ENCODE data around the gene JARID2. TPM values are rescaled to one million over a fixed set of nuclear protein-coding genes. Genes with fewer than 3 reads are reported as not detected.

The JARID2 gene
- total and polyA plus RNA-seq, 2 of the 13 experiments (the other 11 are each of a cell fraction or from before 2014, with no cell fraction given) = 7.5 to 10.3 TPM

DNA sequence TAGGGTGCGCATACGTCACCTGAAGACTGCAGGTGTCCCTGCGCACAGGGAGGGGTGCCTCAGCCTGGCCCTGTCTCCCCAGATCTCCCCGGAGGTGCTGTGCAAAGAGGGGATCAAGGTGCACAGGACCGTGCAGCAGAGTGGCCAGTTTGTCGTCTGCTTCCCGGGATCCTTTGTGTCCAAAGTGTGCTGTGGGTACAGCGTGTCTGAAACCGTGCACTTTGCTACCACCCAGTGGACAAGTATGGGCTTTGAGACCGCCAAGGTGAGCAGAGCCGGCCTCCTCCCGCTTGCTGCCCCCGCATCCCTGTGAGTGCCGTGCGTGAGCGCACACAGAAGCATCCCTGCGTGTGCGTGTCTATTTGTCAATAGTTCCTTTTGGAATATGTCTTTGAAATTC, 266.3 kb downstream of the JARID2 start (continued):
- peak; percentile 100 for TF ChIP-seq ZBTB33 (CRISPR knock-in tag; IDR thresholded peaks at IDR 0.05)
- no peak for TF ChIP-seq ZNF205 (CRISPR knock-in tag; IDR thresholded peaks at IDR 0.05)
- TF ChIP-seq ZMYM4 (CRISPR knock-in tag; IDR thresholded peaks at IDR 0.05) = peak; percentile 48; the same call in 1 of the 2 replicates
- TF ChIP-seq ZNF768 (CRISPR knock-in tag; IDR thresholded peaks at IDR 0.05) = peak; percentile 15; the same call in 1 of the 2 replicates
- TF ChIP-seq STAG1 (CRISPR knock-in tag; IDR thresholded peaks at IDR 0.05) = peak; percentile 74
- TF ChIP-seq ZBTB4 (CRISPR knock-in tag; IDR thresholded peaks at IDR 0.05; ENCODE audit: borderline replicate concordance) = peak; percentile 28; the same call in 1 of the 2 replicates

DNA sequence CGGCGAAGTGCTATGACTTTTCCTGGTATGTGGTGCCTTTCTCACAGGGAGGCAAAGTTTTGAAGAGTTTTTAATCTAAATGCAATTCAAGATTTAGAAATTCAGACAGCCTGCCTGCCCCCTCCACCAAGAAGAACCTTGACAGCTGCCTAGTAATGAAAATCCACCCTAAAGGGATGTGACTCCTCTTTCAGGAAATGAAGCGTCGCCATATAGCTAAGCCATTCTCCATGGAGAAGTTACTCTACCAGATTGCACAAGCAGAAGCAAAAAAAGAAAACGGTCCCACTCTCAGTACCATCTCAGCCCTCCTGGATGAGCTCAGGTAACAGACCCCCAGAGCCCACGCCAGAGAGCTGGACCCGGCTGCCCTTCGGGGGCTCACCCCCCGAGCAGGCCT, 266.9 kb downstream of the JARID2 start:
- no peak overlapping the region for H2AFZ ChIP-seq (ENCODE audit: low read length)
- no peaks in the 10 kb centered on the region for H3K9me3 ChIP-seq (ENCODE audit: low read length)
- ChIA-PET POLR2A (no interaction called here), CTCF (ENCODE audit: low intra/inter-chr PET ratio, low total read pairs) (no interaction called here)
- H3K27me3 ChIP-seq (ENCODE audit: control insufficient read depth in 1 of 2, insufficient read depth in 2 of 2, low read length in 2 of 2) = no peaks in the 10 kb centered on the region
- in situ Hi-C loops (cut with HindIII; ENCODE audit: extremely low pct_ligation_motif_present, low pct_unique_long_range_greater_than_20kb) (no loop called here), intact Hi-C loops (cut with micrococcal nuclease; ENCODE audit: unreplicated experiment) (no loop called here)
- H3K27ac ChIP-seq (ENCODE audit: extremely low read length, insufficient read depth, low read length) = no peak overlapping the region
- H3K4me1 ChIP-seq (ENCODE audit: insufficient read depth, low read length) = no peaks in the 10 kb centered on the region
- H3K4me2 ChIP-seq (ENCODE audit: low read depth, low read length) = no peak overlapping the region
- no peak overlapping the region for H3K9ac ChIP-seq (ENCODE audit: insufficient read depth, low read depth, low read length)
- H3K79me2 ChIP-seq (ENCODE audit: insufficient read depth, low read length) = no peaks in the 10 kb centered on the region
- H3K36me3 ChIP-seq (replicated peaks in 1 of 2; ENCODE audit: control insufficient read depth in 1 of 2, insufficient read depth in 2 of 2, low read length in 2 of 2) = peaks cover 23 to 65% of the 10 kb centered on the region in 2 experiments; a peak in 4 of 5 replicates
- DNase-seq (ENCODE audit: low spot score) (no peak), ATAC-seq (no peak), FAIRE-seq (no peak)
- H4K20me1 ChIP-seq (ENCODE audit: insufficient read depth, low read length) = no peaks in the 10 kb centered on the region
- no TSS peak for BruUV-seq (replicated peaks)
- WGBS (ENCODE audit: low lambda C conversion rate) = 98% methylated on average over 9 of the region's 9 CpGs
- no peak overlapping the region for H3K4me3 ChIP-seq (replicated peaks in 1 of 3; ENCODE audit: insufficient read depth in 1 of 3, low read depth in 2 of 3, low read length in 3 of 3)
- TF ChIP-seq SRSF4 (IDR thresholded peaks at IDR 0.05; ENCODE audit: low read depth, low read length, poor library complexity, severe bottlenecking) = no peak
- TF ChIP-seq KLF11 (CRISPR knock-in tag; IDR thresholded peaks at IDR 0.05) = no peak
- no peak for TF ChIP-seq HNRNPUL1 (IDR thresholded peaks at IDR 0.05; ENCODE audit: low read depth, low read length)
- TF ChIP-seq PAF1 (CRISPR knock-in tag; IDR thresholded peaks at IDR 0.05) = no peak
- TF ChIP-seq PHF20 (CRISPR knock-in tag; IDR thresholded peaks at IDR 0.05) = no peak
- no peak for TF ChIP-seq RXRA (CRISPR knock-in tag; IDR thresholded peaks at IDR 0.05)
- no peak for TF ChIP-seq JUNB (CRISPR knock-in tag; IDR thresholded peaks at IDR 0.05; ENCODE audit: borderline replicate concordance)
- TF ChIP-seq ZNF263 (CRISPR knock-in tag; IDR thresholded peaks at IDR 0.05) = no peak
- TF ChIP-seq YY1 (IDR thresholded peaks at IDR 0.05; ENCODE audit: insufficient read depth, insufficient replicate concordance, low read depth, low read length) = no peak
- no peak for TF ChIP-seq ZNF780A (CRISPR knock-in tag; IDR thresholded peaks at IDR 0.05)
- TF ChIP-seq ZNF468 (CRISPR knock-in tag; IDR thresholded peaks at IDR 0.05) = no peak
- no peak for TF ChIP-seq CBX5 (CRISPR knock-in tag; IDR thresholded peaks at IDR 0.05; ENCODE audit: borderline replicate concordance)
- no peak for TF ChIP-seq GMEB1 (CRISPR knock-in tag; IDR thresholded peaks at IDR 0.05; ENCODE audit: borderline replicate concordance)

Data from HepG2 (cell line).